Lung (tissue), 12 donors: ENCODE measurements around the gene HAS3. TPM values are rescaled to one million over a fixed set of nuclear protein-coding genes. Genes with fewer than 3 reads are reported as not detected.

Experiments
- ATAC-seq: fragments of 200-7000 bp; cut with Tn5 transposase; one replicate; pipeline ENCODE4 v1.9.1; 2020; ENCODE audit warnings: moderate number of reproducible peaks; ENCODE audit not compliant: insufficient read depth, low FRiP score
- DNase-seq, 3 donors: peaks; one replicate each; pipeline ENCODE4 v3.0.0-alpha.2; 2013 to 2017
- H3K27ac ChIP-seq, 2 donors: one replicate each; pipeline ENCODE4 v1.5.1; 2013; ENCODE audit warnings: mild to moderate bottlenecking in 2 of 2, moderate library complexity in 2 of 2, control low read depth in 1 of 2, inconsistent platforms in 1 of 2, low read depth in 1 of 2, low read length in 1 of 2
- H3K27me3 ChIP-seq, 3 donors: one replicate each; pipeline ENCODE4 v1.5.1; 2013; ENCODE audit warnings: low read length in 2 of 3; ENCODE audit not compliant: control insufficient read depth in 3 of 3, insufficient read depth in 3 of 3
- H3K36me3 ChIP-seq, 4 donors: one replicate each; pipeline ENCODE4 v1.5.1; 2013; ENCODE audit warnings: low read length in 4 of 4, mild to moderate bottlenecking in 1 of 4, moderate library complexity in 1 of 4; ENCODE audit not compliant: control insufficient read depth in 4 of 4, insufficient read depth in 4 of 4
- H3K4me1 ChIP-seq, 5 donors: one replicate each; pipeline ENCODE4 v1.5.1; 2013; ENCODE audit warnings: low read length in 5 of 5, mild to moderate bottlenecking in 2 of 5, moderate library complexity in 1 of 5; ENCODE audit not compliant: control insufficient read depth in 5 of 5, insufficient read depth in 5 of 5
- H3K4me3 ChIP-seq: one replicate; pipeline ENCODE4 v1.5.1; 2013; ENCODE audit warnings: mild to moderate bottlenecking, control low read depth, moderate library complexity
- H3K9ac ChIP-seq, 2 donors: one replicate each; pipeline ENCODE4 v1.5.1; 2013; ENCODE audit warnings: low read length in 2 of 2, control low read depth in 1 of 2; ENCODE audit not compliant: insufficient read depth in 1 of 2
- H3K9me3 ChIP-seq, 4 donors: one replicate each; pipeline ENCODE4 v1.5.1; 2013; ENCODE audit warnings: low read length in 3 of 4, mild to moderate bottlenecking in 1 of 4, moderate library complexity in 1 of 4; ENCODE audit not compliant: control insufficient read depth in 4 of 4, insufficient read depth in 3 of 4
- CTCF ChIP-seq: IDR thresholded peaks from 2 replicates; pipeline ENCODE4 v1.5.1; 2012; ENCODE audit warnings: mild to moderate bottlenecking; ENCODE audit errors: control extremely low read depth, extremely low read depth
- WGBS, 2 donors: extraction: QIAGEN DNeasy Blood & Tissue Kit; methylation state at CpG; one replicate each; pipeline ENCODE4 v1.1.7; 2013; 5-methylcytosine and 5-hydroxymethylcytosine counted together
- polyA plus RNA-seq, 2 donors: library from polyadenylated mRNA; stranded (reverse); fragments of 200-250 nt; gene quantifications; one replicate each; pipeline ENCODE4 v1.2.1, GENCODE V29; 2013
- total RNA-seq, 2 donors: library from RNA; depleted of rRNA in 1 of 2; stranded (reverse); fragments of >200 nt in 1 of 2; gene quantifications; one replicate each; pipeline ENCODE4 v1.2.1, GENCODE V29; 2014 to 2021
- donor health status: control.
- donor health status: control.
- donor health status: Bipolar disorder and iron deficiency.
- donor health status: healthy.
- donor health status: DM: yes; HTN: yes; CAD: no.

HAS3 gene
- total and polyA plus RNA-seq, 4 donors, result 5.1 to 37.5 (median 19.0) TPM

GRCh38 chr16:69131167-69131838 lies 25.9 kb downstream of the HAS3 start:
- Histone ChIP-seq H3K4me1 (peaks cover 3 to 23% (median 11%) of the 10 kb centered on the region in 5 donors), H3K9ac (peak overlapping the region; percentile 87 to 93), H3K27me3 (no peaks in the 10 kb centered on the region), H3K27ac (peak overlapping the region; percentile 78 to 98), H3K9me3 (no peaks in the 10 kb centered on the region), H3K4me3 (peak overlapping the region; percentile 100), H3K36me3 (peaks cover 0 to 5% (median 3%) of the 10 kb centered on the region in 4 donors)
- ATAC-seq (peak; percentile 10), DNase-seq (peak; percentile 52 to 82 (median 70))
- no peak for TF ChIP-seq CTCF
- WGBS, 2 donors, result 1% methylated on average over 15 of the region's 15 CpGs

GRCh38 chr16:69131839-69132423 lies 26.5 kb downstream of the HAS3 start:
- peaks cover 0 to 10% (median 5%) of the 10 kb centered on the region in 4 donors for H3K36me3 ChIP-seq
- 0 to 1% methylated on average over 41 to 53 of the region's 53 CpGs for WGBS, 2 donors
- no peaks in the 10 kb centered on the region for H3K9me3 ChIP-seq
- TF ChIP-seq CTCF, result no peak
- peaks cover 4 to 23% (median 11%) of the 10 kb centered on the region in 5 donors for H3K4me1 ChIP-seq
- H3K27ac ChIP-seq, result peak overlapping the region; percentile 87 to 99
- DNase-seq (peak; percentile 86 to 92 (median 90)), ATAC-seq (peak; percentile 75)
- H3K9ac ChIP-seq, result peak overlapping the region; percentile 87 to 93
- peak overlapping the region; percentile 100 for H3K4me3 ChIP-seq
- no peaks in the 10 kb centered on the region for H3K27me3 ChIP-seq

GRCh38 chr16:69132424-69133252 lies 27.2 kb downstream of the HAS3 start, which contains the start of the genes CHTF8 and UTP4:
CHTF8 (minus strand) TSS chr16:69132588; CDS start chr16:69121458, 11,130 bp downstream.
UTP4 (plus strand) TSS chr16:69132649; CDS start chr16:69133460, 811 bp downstream.
- peak; percentile 84 to 89 (median 87) for DNase-seq
- Histone ChIP-seq H3K9ac (peak within 1 kb of the TSS; percentile 87 to 93), H3K27ac (peak within 1 kb of the TSS; percentile 87 to 99), H3K9me3 (no peaks in the 10 kb centered on the region), H3K36me3 (peaks cover 0 to 15% (median 7%) of the 10 kb centered on the region in 4 donors), H3K4me1 (peaks cover 4 to 23% (median 11%) of the 10 kb centered on the region in 5 donors), H3K27me3 (no peaks in the 10 kb centered on the region), H3K4me3 (peak within 1 kb of the TSS; percentile 100)
- ATAC-seq, result peak; percentile 94
- 0 to 1% methylated on average over 64 to 78 of the region's 78 CpGs for WGBS, 2 donors
- no peak for TF ChIP-seq CTCF
